ENCODE results near the gene TMEM223.

Gene TMEM223

GRCh38 chr11:62771144-62772021 is 20.4 kb downstream of the TMEM223 start, which contains the start of gene TAF6L (continued):
- TF ChIP-seq TSHZ1 (tag by site-specific recombination; IDR thresholded peaks at IDR 0.05; ENCODE audit: borderline replicate concordance) (no peak), GLI2 (tag by site-specific recombination; IDR thresholded peaks at IDR 0.05; ENCODE audit: borderline replicate concordance, low read depth) (no peak), ZNF19 (tag by site-specific recombination; IDR thresholded peaks at IDR 0.05; ENCODE audit: low read depth) (no peak), ZNF433 (tag by site-specific recombination; IDR thresholded peaks at IDR 0.05; ENCODE audit: low read depth) (no peak), ZNF391 (tag by site-specific recombination; IDR thresholded peaks at IDR 0.05; ENCODE audit: borderline replicate concordance, low read depth) (no peak), ZNF416 (tag by site-specific recombination; IDR thresholded peaks at IDR 0.05) (no peak), ZNF155 (tag by site-specific recombination; IDR thresholded peaks at IDR 0.05) (no peak), ZNF114 (tag by site-specific recombination; IDR thresholded peaks at IDR 0.05) (no peak), ZNF362 (tag by site-specific recombination; IDR thresholded peaks at IDR 0.05) (no peak), ZNF366 (tag by site-specific recombination; conservative IDR thresholded peaks at IDR 0.05) (peak; percentile 18; the same call in 1 of the 2 replicates), ZNF394 (tag by site-specific recombination; IDR thresholded peaks at IDR 0.05; ENCODE audit: borderline replicate concordance) (peak; percentile 32; the same call in 1 of the 2 replicates), ZNF449 (tag by site-specific recombination; IDR thresholded peaks at IDR 0.05) (peak; percentile 64; the same call in 1 of the 2 replicates), ZNF175 (tag by site-specific recombination; IDR thresholded peaks at IDR 0.05) (no peak), KLF16 (tag by site-specific recombination; IDR thresholded peaks at IDR 0.05) (peak; percentile 92), ZNF518A (tag by site-specific recombination; conservative IDR thresholded peaks at IDR 0.05; ENCODE audit: low read depth) (no peak), ZNF398 (tag by site-specific recombination; IDR thresholded peaks at IDR 0.05) (peak; percentile 73), ZNF404 (tag by site-specific recombination; IDR thresholded peaks at IDR 0.05) (no peak), ZNF510 (tag by site-specific recombination; IDR thresholded peaks at IDR 0.05; ENCODE audit: insufficient replicate concordance) (no peak), INSM2 (tag by site-specific recombination; IDR thresholded peaks at IDR 0.05) (no peak), ZSCAN18 (tag by site-specific recombination; IDR thresholded peaks at IDR 0.05) (no peak), ZNF747 (tag by site-specific recombination; IDR thresholded peaks at IDR 0.05) (no peak)
